ENCODE results near the gene CHN2. TPM values are rescaled to one million over a fixed set of nuclear protein-coding genes. Genes with fewer than 3 reads are reported as not detected.

CHN2 gene
- total RNA-seq, 4 donors from 2014 or later = 7.6 to 25.9 (median 17.8) TPM

DNA sequence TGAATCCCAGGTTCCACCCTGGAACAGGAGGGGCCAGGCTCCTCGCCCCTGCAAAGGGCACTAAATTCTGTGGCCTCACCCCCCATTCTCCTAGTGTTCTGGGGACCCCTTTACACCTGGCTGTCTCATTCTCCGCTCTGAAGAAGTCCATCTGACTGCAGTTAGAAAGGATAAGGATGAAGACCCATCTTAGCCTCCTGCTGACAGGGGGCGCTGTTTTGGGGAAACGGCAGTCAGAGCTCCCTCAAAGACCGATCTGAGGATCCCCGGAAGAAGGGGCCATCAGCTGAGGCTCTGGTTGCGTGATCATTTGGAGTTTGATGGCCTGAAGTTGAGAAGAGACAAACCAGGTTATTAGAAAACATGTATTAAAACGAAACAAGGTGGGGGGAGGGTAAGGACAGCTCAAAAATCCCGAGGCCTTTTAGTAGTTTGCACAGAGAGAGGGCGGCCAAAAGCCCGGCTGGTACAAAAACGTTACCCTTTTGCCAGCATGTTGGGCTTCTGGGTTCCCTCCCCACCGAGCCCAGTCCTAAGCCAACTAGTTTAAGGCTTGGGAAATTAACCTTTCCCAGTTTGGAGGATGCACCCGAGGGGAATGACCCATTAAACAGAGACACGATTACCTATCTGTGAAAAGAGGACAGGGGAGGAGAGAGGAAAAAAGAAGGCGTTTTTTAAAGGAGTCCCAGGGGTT lies 102.8 kb downstream of the CHN2 start:
- TF ChIP-seq, protein P1, sequence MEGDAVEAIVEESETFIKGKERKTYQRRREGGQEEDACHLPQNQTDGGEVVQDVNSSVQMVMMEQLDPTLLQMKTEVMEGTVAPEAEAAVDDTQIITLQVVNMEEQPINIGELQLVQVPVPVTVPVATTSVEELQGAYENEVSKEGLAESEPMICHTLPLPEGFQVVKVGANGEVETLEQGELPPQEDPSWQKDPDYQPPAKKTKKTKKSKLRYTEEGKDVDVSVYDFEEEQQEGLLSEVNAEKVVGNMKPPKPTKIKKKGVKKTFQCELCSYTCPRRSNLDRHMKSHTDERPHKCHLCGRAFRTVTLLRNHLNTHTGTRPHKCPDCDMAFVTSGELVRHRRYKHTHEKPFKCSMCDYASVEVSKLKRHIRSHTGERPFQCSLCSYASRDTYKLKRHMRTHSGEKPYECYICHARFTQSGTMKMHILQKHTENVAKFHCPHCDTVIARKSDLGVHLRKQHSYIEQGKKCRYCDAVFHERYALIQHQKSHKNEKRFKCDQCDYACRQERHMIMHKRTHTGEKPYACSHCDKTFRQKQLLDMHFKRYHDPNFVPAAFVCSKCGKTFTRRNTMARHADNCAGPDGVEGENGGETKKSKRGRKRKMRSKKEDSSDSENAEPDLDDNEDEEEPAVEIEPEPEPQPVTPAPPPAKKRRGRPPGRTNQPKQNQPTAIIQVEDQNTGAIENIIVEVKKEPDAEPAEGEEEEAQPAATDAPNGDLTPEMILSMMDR (IDR thresholded peaks at IDR 0.05) = no peak
- no peak for DNase-seq (ENCODE audit: low spot score)
- no peak for ATAC-seq (ENCODE audit: low FRiP score)

DNA sequence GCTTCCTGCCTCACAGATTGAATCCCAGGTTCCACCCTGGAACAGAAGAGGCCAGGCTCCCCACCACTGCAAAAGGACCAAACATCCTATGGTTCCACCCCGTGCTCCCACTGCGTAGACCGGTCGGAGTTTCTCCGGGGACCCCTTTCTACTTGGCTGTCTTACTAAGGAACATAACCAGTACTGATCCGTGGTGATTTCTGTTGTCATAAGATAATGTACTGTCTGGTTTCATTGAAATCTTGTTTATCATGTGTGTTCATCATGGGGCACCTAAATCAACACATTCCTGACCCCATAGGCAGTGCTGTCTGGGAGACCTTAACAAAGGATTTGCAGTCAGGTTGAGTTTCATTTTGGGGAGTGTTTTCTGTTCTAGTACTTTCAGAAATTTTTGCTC lies 104.5 kb downstream of the CHN2 start:
- ATAC-seq (ENCODE audit: low FRiP score) (no peak), DNase-seq (ENCODE audit: low spot score) (no peak)
- TF ChIP-seq, protein P1 (IDR thresholded peaks at IDR 0.05) = no peak

DNA sequence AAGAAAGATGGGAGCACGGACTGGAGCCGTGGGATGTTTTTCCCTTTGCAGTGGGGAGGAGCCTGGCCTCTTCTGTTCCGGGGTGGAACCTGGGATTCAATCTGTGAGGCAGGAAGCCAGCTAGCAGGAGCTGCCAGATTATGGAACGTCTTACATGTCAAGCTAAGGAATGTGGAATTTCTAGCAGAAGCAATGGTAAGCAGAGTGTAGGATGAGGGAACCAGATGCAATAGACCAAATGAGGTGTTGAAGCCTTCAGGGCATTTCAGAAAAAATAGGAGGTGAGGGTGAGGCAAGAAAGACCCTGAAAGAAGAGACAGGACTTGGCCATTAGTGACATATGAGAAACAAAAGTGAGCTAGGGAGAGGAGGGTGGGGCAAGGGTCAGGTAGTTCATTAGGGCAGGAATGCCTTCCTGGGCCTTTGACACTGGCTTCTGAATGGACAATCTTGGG lies 105.5 kb downstream of the CHN2 start:
- no peak for DNase-seq (ENCODE audit: low spot score)
- ATAC-seq (ENCODE audit: low FRiP score) = no peak
- TF ChIP-seq, protein P1 (IDR thresholded peaks at IDR 0.05) = no peak

DNA sequence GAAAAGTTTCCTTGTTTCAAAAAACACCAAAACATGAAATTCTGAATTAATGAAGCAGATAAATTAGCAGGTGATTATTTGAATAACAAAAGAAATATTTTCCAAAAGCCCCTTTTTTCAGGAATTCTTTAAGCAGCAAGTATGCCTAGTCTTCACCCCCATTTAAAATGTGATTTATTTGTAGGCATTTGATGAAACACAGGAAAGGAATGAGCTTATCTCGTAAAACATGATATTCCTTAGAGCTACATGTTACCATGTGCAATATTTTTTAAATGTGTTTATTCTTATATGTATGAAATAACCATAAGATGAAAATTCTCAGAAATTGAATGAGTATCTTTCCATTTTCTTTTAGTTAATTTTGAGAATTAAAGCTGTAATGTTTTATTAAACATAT lies 106.1 kb downstream of the CHN2 start:
- TF ChIP-seq, protein P1 (IDR thresholded peaks at IDR 0.05) = no peak
- ATAC-seq (ENCODE audit: low FRiP score) = no peak
- no peak for DNase-seq (ENCODE audit: low spot score)

DNA sequence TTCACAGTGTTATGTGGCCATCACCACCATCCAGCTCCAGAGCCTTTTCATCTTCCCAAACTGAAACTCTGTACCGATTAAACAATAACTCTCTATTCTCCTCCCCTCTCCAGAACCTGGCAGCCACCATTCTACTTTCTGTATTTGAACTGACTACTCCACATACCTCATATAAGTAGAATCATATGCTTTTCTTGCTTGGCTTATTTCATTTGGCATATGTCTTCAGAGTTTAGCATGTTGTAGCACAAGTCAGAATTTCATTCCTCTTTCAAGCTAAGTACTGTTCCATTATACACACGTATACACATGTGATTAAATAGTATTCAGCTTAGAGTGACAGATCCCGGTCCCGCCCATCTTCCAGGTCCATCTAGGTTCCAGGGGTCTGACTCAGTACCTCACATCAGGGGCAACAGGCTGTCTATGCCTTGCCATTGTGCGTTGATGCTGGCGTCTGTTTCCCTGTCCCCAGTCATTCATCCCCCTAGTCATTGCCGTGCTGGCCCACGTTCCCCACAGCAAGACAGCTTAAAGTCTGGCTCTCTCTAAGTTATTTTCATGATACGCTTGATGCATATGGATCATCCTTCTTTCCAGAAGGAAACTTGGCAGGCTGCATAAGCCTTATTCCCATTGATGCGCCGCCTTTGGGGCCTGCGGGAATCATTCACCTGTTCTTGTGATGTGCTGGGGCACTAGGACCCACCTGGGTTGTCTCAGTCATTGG lies 108.3 kb downstream of the CHN2 start:
- no peak for DNase-seq (ENCODE audit: low spot score)
- ATAC-seq (ENCODE audit: low FRiP score) = no peak
- TF ChIP-seq, protein P1 (IDR thresholded peaks at IDR 0.05) = no peak

DNA sequence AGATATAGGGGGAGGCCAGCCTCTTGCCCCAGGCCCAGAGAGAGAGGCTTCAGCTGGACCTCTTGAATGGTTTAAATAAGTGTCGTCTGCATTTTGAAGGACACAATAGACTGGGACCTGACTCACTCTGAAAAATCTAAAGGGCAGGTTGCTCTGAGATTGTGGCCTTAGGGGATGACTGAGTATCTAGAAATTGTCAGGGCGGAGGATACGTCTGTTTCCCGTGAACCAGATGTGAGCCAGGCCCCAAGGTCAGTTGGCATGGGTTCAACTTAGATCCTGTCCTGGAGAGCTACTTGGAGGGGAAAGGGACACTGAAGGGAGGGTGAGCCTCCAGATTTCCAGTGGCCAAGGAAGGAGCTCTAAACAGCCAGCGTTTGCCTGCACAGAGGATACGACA lies 110.2 kb downstream of the CHN2 start:
- ATAC-seq (ENCODE audit: low FRiP score) = peak; percentile 9
- no peak for DNase-seq (ENCODE audit: low spot score)
- TF ChIP-seq, protein P1 (IDR thresholded peaks at IDR 0.05) = no peak

Data from omental fat pad (tissue), 4 donors.